22Rv1 (cell line): ENCODE results near the gene THOC6.

Experiments used
- H3K27ac ChIP-seq: fragments of 450-650 bp; 2 replicates; pipeline ENCODE4 v1.5.1; 2017
- CTCF ChIP-seq: fragments of 450-650 bp; IDR thresholded peaks from 2 replicates; pipeline ENCODE4 v1.5.1; 2017; ENCODE audit warnings: mild to moderate bottlenecking
- ZFX ChIP-seq: fragments of 450-650 bp; IDR thresholded peaks from 2 replicates; pipeline ENCODE4 v1.6.1; 2017; ENCODE audit warnings: antibody characterized with exemption, borderline replicate concordance

THOC6 gene

GRCh38 chr16:3022208-3022683, 1.6 kb upstream of the THOC6 start:
- peak overlapping the region; percentile 88 for H3K27ac ChIP-seq
- no peak for TF ChIP-seq CTCF
- no peak for TF ChIP-seq ZFX

- TF ChIP-seq CTCF: no peak
- no peak for TF ChIP-seq ZFX
These were observed 986 bp upstream of the THOC6 start for GRCh38 chr16:3022684-3023414.

GRCh38 chr16:3023415-3023668, 493 bp upstream of the THOC6 start:
- H3K27ac ChIP-seq: peak overlapping the region; percentile 88

More at GRCh38 chr16:3022684-3023414, 986 bp upstream of the THOC6 start:
- H3K27ac ChIP-seq: peak overlapping the region; percentile 88

DNA sequence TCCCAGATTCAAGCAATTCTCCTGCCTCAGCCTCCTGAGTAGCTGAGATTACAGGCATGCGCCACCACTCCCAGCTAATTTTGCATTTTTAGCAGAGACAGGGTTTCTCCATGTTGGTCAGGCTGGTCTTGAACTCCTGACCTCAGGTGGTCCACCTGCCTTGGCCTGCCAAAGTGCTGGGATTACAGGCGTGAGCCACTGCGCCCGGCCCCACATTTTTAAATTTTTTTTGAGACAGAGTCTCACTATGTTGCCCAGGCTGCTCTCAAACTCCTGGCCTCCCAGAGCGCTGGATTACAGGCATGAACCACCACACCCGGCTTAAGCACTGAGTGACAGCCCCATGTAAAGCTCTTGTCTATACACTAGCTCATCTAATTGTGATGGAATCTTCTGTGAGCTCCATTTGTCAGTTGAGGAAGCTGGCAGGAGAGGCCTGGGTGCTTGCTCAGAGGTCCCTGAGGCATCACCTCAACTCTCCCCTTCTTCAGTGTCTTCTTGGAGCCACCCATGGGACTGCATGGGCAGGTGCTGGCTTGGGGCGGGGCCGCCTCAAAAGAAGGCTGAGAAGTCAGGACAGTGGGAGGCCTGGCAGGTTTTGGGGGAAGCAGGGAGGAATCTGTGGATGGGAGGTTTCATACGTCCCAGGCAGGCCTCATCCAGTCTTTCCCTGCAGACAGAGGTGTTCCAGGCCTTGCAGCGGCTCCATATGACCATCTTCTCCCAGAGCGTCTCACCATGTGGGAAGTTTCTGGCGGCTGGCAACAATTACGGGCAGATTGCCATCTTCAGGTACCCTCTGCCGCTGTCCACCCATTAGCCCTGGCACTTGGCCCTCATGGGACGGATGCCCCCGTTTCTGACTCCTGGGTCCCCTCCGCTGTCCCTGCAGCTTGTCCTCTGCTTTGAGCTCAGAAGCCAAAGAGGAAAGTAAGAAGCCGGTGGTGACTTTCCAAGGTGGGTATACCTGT, 1.5 kb downstream of the THOC6 start:
- TF ChIP-seq CTCF: no peak
- TF ChIP-seq ZFX: no peak
- peak overlapping the region; percentile 88 for H3K27ac ChIP-seq

More at GRCh38 chr16:3023415-3023668, 493 bp upstream of the THOC6 start:
- TF ChIP-seq CTCF (no peak), ZFX (no peak)

DNA sequence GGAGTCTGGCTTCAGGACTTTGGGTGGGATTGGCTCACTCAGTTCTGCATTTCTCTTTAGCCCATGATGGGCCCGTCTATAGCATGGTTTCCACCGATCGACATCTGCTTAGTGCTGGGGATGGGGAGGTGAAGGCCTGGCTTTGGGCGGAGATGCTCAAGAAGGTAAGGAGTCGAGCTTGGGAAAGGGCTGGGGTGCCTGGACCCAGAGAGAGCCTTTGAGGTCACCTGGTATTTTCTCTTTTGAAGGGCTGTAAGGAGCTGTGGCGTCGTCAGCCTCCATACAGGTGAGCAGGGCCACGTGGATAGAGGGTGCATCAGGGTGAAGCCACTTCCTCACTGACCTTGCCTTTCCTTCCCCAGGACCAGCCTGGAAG, 2.2 kb downstream of the THOC6 start:
- TF ChIP-seq ZFX: no peak
- no peak for TF ChIP-seq CTCF
- H3K27ac ChIP-seq: no peak overlapping the region

GRCh38 chr16:3026609-3027488, 3.0 kb downstream of the THOC6 start:
- peak overlapping the region; percentile 70; the same call in 1 of the 2 replicates for H3K27ac ChIP-seq
- no peak for TF ChIP-seq CTCF
- no peak for TF ChIP-seq ZFX
